Skeletal muscle cell (primary cell): Measurements from ENCODE around the gene AFAP1.

ENCODE experiments used
- DNase-seq: peaks from one replicate; pipeline ENCODE4 v3.0.0-alpha.2; 2010; ENCODE audit warnings: low read depth
- H3K4me3 ChIP-seq: 2 replicates; pipeline ENCODE4 v1.5.1; 2011; ENCODE audit warnings: low read depth, mild to moderate bottlenecking, control low read depth, low read length, moderate library complexity

Gene AFAP1

GRCh38 chr4:7877176-7877575 is 62.5 kb downstream of the AFAP1 start:
- no peak overlapping the region for H3K4me3 ChIP-seq
- no peak for DNase-seq

- no peak overlapping the region for H3K4me3 ChIP-seq
- no peak for DNase-seq
These were observed 63.3 kb downstream of the AFAP1 start for GRCh38 chr4:7876201-7876875.

- DNase-seq = no peak
These were observed 64.8 kb downstream of the AFAP1 start for GRCh38 chr4:7874838-7875237.

GRCh38 chr4:7873881-7874280 is 65.8 kb downstream of the AFAP1 start:
- DNase-seq = no peak
- no peak overlapping the region for H3K4me3 ChIP-seq

More at GRCh38 chr4:7874838-7875237, 64.8 kb downstream of the AFAP1 start:
- no peak overlapping the region for H3K4me3 ChIP-seq

- peak overlapping the region; percentile 47 for H3K4me3 ChIP-seq
- DNase-seq = peak; percentile 93
These were observed 67.3 kb downstream of the AFAP1 start for GRCh38 chr4:7872264-7872771.

GRCh38 chr4:7871356-7871755 is 68.3 kb downstream of the AFAP1 start:
- no peak for DNase-seq
- H3K4me3 ChIP-seq = peak overlapping the region; percentile 47

GRCh38 chr4:7868892-7869471 is 70.7 kb downstream of the AFAP1 start:
- no peak for DNase-seq
- no peak overlapping the region for H3K4me3 ChIP-seq

GRCh38 chr4:7868436-7868775 is 71.3 kb downstream of the AFAP1 start:
- DNase-seq = no peak
- no peak overlapping the region for H3K4me3 ChIP-seq

GRCh38 chr4:7867701-7868435 is 71.8 kb downstream of the AFAP1 start:
- no peak overlapping the region for H3K4me3 ChIP-seq
- DNase-seq = no peak

- no peak for DNase-seq
- no peak overlapping the region for H3K4me3 ChIP-seq
These were observed 72.5 kb downstream of the AFAP1 start for GRCh38 chr4:7867191-7867590.

GRCh38 chr4:7865533-7865932 is 74.1 kb downstream of the AFAP1 start:
- H3K4me3 ChIP-seq = no peak overlapping the region
- DNase-seq = no peak

- H3K4me3 ChIP-seq = no peak overlapping the region
- no peak for DNase-seq
These were observed 75.0 kb downstream of the AFAP1 start for GRCh38 chr4:7864685-7865084.

GRCh38 chr4:7863911-7864681 is 75.6 kb downstream of the AFAP1 start:
- H3K4me3 ChIP-seq = no peak overlapping the region
- DNase-seq = no peak

- no peak for DNase-seq
- H3K4me3 ChIP-seq = no peak overlapping the region
These were observed 77.0 kb downstream of the AFAP1 start for GRCh38 chr4:7862561-7863192.

GRCh38 chr4:7861440-7861881 is 78.2 kb downstream of the AFAP1 start:
- DNase-seq = peak; percentile 95

GRCh38 chr4:7860600-7861163 is 79.0 kb downstream of the AFAP1 start:
- no peak overlapping the region for H3K4me3 ChIP-seq
- no peak for DNase-seq

More at GRCh38 chr4:7861440-7861881, 78.2 kb downstream of the AFAP1 start:
- no peak overlapping the region for H3K4me3 ChIP-seq

- DNase-seq = no peak
- H3K4me3 ChIP-seq = no peak overlapping the region
These were observed 80.3 kb downstream of the AFAP1 start for GRCh38 chr4:7859326-7859725.

GRCh38 chr4:7858498-7858897 is 81.2 kb downstream of the AFAP1 start:
- no peak for DNase-seq
- no peak overlapping the region for H3K4me3 ChIP-seq

- no peak overlapping the region for H3K4me3 ChIP-seq
- no peak for DNase-seq
These were observed 81.7 kb downstream of the AFAP1 start for GRCh38 chr4:7857993-7858392.
